GM06990 (cell line): ENCODE data around the gene DPPA3.

Experiments
- DNase-seq: peaks from one replicate; pipeline ENCODE4 v3.0.0-alpha.2; 2011; ENCODE audit not compliant: insufficient read length; ENCODE audit errors: extremely low read depth
- H3K27me3 ChIP-seq: replicated peaks from 2 replicates; pipeline ENCODE4 v1.6.0; 2011; ENCODE audit warnings: low read length; ENCODE audit not compliant: control insufficient read depth, insufficient read depth
- H3K36me3 ChIP-seq: 2 replicates; pipeline ENCODE4 v1.5.1; 2011; ENCODE audit warnings: low read length; ENCODE audit not compliant: control insufficient read depth, insufficient read depth
- H3K4me3 ChIP-seq: replicated peaks from 2 replicates; pipeline ENCODE4 v1.5.1; 2011; ENCODE audit warnings: low read depth, mild to moderate bottlenecking, control low read depth, low read length
- CTCF ChIP-seq: IDR thresholded peaks from 2 replicates; pipeline ENCODE4 v1.5.1; 2011; ENCODE audit warnings: low read length, control low read depth, mild to moderate bottlenecking, inconsistent platforms; ENCODE audit not compliant: insufficient read depth, poor library complexity, severe bottlenecking

Gene DPPA3

GRCh38 chr12:7694556-7695236, 16.5 kb upstream of the DPPA3 start:
- no peaks in the 10 kb centered on the region for H3K27me3 ChIP-seq
- H3K4me3 ChIP-seq: no peak overlapping the region
- H3K36me3 ChIP-seq: no peaks in the 10 kb centered on the region
- DNase-seq: no peak
- no peak for TF ChIP-seq CTCF

- Histone ChIP-seq H3K27me3 (no peaks in the 10 kb centered on the region), H3K4me3 (no peak overlapping the region), H3K36me3 (no peaks in the 10 kb centered on the region)
- no peak for DNase-seq
- no peak for TF ChIP-seq CTCF
Measured at GRCh38 chr12:7695237-7695560, 16.0 kb upstream of the DPPA3 start.

- TF ChIP-seq CTCF: no peak
- no peak for DNase-seq
- Histone ChIP-seq H3K36me3 (no peaks in the 10 kb centered on the region), H3K4me3 (no peak within 1 kb of the TSS), H3K27me3 (no peaks in the 10 kb centered on the region)
Measured at GRCh38 chr12:7695566-7696197, 15.6 kb upstream of the DPPA3 start, which contains the start of gene GDF3. GDF3 (minus strand) TSS chr12:7695775; CDS start chr12:7695728, 47 bp downstream.

GRCh38 chr12:7705846-7706245, 5.4 kb upstream of the DPPA3 start:
- TF ChIP-seq CTCF: no peak
- H3K27me3 ChIP-seq: no peaks in the 10 kb centered on the region
- no peak overlapping the region for H3K4me3 ChIP-seq
- DNase-seq: no peak
- H3K36me3 ChIP-seq: no peaks in the 10 kb centered on the region

- Histone ChIP-seq H3K27me3 (no peaks in the 10 kb centered on the region), H3K36me3 (no peaks in the 10 kb centered on the region), H3K4me3 (no peak overlapping the region)
- no peak for TF ChIP-seq CTCF
- no peak for DNase-seq
Measured at GRCh38 chr12:7709969-7710675, 1.1 kb upstream of the DPPA3 start.
